Cardiac muscle cell (in vitro differentiated cells and primary cell): Measurements from ENCODE around the gene CNTFR. TPM values are rescaled to one million over a fixed set of nuclear protein-coding genes. Genes with fewer than 3 reads are reported as not detected.

Source experiments
- DNase-seq, 2 donors: peaks; one replicate each; pipeline versions ENCODE4 v3.0.0 to v3.0.0-alpha.2; 2010 to 2017; ENCODE audit warnings: low read depth in 1 of 2, low spot score in 1 of 2
- H3K27ac ChIP-seq: fragments of 200-600 bp; sonication (generic); 2 replicates; pipeline ENCODE4 v1.5.1; 2016
- H3K27me3 ChIP-seq: fragments of 200-600 bp; sonication (generic); 2 replicates; pipeline ENCODE4 v1.6.0; 2016; ENCODE audit warnings: control low read depth
- H3K36me3 ChIP-seq: fragments of 200-600 bp; sonication (generic); 2 replicates; pipeline ENCODE4 v1.5.1; 2016; ENCODE audit warnings: control low read depth
- H3K4me1 ChIP-seq: fragments of 200-600 bp; sonication (generic); 2 replicates; pipeline ENCODE4 v1.8.1; 2017; ENCODE audit warnings: low read depth, mild to moderate bottlenecking, mixed run types
- H3K4me3 ChIP-seq: fragments of 200-600 bp; sonication (generic); 2 replicates; pipeline ENCODE4 v1.5.1; 2016; ENCODE audit warnings: mild to moderate bottlenecking
- H3K9me3 ChIP-seq: fragments of 200-600 bp; sonication (generic); 2 replicates; pipeline ENCODE4 v1.5.1; 2017; ENCODE audit warnings: low read depth, mild to moderate bottlenecking, control low read depth
- polyA plus RNA-seq: library from polyadenylated mRNA; unstranded; fragments of >200 nt; fragmentation: Nextera tagmentation; extraction: Ambion mirVana; gene quantifications from 2 replicates; pipeline ENCODE4 v1.2.1, GENCODE V29; 2016
- total RNA-seq: library from RNA; depleted of rRNA; stranded (reverse); fragments of >200 nt; gene quantifications from 2 replicates; pipeline ENCODE4 v1.2.3, GENCODE V29; 2016
- TF ChIP-seq, protein P1 (sequence below): IDR thresholded peaks from 2 replicates; pipeline ENCODE4 v1.5.1; 2012; ENCODE audit warnings: low read depth, mild to moderate bottlenecking, low read length

The CNTFR gene
- total and polyA plus RNA-seq, 2 experiments from 2014 or later, result 15.5 to 29.8 TPM

DNA sequence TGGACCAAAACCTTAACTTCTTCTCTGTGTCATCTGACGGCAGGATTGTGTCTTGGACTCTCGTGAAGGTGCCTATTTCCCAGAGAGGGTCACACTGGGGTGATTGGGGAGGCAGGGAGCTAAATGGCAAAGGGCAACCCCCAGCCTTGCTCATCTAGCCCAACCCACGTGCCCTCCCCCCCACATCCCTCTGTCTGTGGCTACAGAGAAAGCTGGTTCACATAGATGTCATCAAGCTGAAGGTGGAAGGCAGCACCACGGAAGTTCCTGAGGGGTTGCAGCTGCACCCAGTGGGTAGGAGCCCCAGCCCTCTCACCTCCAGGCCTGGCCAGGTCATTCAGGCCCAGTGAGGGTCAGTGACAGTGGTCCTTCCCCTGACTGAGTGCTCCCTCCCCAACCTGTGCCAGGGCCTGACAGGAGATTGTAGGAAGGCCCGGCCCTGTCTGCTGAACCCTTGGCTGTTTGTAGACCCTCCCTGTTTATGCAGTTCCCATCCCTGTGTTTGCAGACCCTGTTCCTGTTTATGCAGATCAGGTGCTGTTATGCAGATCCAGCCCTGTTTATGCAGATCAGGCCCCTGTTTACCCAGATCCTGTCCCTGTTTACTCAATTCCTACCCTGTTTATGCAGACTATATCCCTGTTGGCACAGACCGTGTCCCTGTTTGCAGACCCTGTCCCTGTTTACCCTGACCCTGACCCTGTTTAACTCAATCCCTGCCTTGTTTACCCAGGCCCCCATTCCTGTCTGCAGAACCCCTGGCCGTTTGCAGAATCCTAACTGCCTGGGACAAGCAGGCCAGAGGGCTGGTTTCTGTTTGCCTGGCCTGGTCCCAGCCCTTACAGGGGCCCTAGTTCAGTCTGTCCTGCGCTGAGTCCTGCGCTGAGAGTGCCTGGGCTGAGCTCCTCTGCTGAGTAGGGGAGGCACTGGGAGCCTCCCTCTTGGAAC, 77.1 kb downstream of the CNTFR start:
- peak overlapping the region; percentile 44 for H3K27ac ChIP-seq
- DNase-seq, result peak in 1 of 2 donors; percentile 24

DNA sequence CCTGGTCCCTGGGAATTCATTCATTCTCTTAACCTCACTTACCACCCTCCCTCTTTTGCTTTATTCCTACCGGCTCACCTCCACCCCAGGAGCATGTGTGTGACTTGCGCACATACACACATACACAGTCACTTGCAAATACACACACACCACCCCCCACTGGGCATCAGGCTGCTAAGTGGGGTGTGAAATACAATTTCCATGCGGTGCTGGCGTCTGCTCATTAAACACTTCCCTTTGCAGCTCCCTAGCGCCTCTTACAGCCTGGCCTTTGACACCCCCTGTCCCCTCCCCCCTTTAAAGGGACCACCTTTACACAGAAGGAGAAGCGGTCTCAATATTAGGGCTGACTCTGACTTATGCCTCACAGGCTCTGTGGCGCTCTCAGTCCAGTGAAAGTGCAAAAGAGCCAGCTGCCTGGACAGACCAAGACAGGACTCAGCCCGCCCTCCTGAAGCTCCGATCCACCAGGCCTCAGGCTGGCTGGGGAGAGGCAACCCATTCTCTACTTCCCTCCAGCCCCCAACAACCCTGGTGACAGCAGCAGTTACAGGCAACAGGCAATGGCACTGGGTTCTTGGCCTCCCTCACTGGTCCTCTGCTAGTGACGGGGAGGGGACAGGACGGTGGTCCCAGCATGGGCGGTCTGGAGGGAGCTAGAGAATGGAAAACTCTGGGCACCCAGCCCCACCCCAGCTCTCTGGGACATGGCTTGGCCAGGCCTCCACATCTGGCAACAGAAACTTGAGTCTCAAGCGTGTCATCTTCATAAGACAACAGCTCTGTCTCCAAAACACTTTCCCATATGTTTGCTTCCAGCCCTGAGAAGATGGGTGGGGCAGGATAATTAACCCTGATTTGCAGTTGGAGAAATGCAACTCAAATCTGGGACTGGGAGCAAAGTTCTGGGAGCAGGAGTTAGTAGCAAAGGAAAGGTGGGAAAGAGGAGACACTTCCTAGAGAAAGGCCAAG, 78.7 kb downstream of the CNTFR start:
- no peak overlapping the region for H3K27ac ChIP-seq
- no peaks in the 10 kb centered on the region for H3K27me3 ChIP-seq
- no peaks in the 10 kb centered on the region for H3K36me3 ChIP-seq
- no peaks in the 10 kb centered on the region for H3K9me3 ChIP-seq
- TF ChIP-seq, protein P1, sequence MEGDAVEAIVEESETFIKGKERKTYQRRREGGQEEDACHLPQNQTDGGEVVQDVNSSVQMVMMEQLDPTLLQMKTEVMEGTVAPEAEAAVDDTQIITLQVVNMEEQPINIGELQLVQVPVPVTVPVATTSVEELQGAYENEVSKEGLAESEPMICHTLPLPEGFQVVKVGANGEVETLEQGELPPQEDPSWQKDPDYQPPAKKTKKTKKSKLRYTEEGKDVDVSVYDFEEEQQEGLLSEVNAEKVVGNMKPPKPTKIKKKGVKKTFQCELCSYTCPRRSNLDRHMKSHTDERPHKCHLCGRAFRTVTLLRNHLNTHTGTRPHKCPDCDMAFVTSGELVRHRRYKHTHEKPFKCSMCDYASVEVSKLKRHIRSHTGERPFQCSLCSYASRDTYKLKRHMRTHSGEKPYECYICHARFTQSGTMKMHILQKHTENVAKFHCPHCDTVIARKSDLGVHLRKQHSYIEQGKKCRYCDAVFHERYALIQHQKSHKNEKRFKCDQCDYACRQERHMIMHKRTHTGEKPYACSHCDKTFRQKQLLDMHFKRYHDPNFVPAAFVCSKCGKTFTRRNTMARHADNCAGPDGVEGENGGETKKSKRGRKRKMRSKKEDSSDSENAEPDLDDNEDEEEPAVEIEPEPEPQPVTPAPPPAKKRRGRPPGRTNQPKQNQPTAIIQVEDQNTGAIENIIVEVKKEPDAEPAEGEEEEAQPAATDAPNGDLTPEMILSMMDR, result no peak
- no peak overlapping the region for H3K4me3 ChIP-seq
- H3K4me1 ChIP-seq, result peaks cover 25% of the 10 kb centered on the region
- no peak for DNase-seq

More for the DNA sequence above, 77.1 kb downstream of the CNTFR start:
- TF ChIP-seq, protein P1, result no peak
- H3K4me3 ChIP-seq, result no peak overlapping the region
- no peaks in the 10 kb centered on the region for H3K27me3 ChIP-seq
- H3K4me1 ChIP-seq, result peaks cover 25% of the 10 kb centered on the region
- no peaks in the 10 kb centered on the region for H3K9me3 ChIP-seq
- H3K36me3 ChIP-seq, result no peaks in the 10 kb centered on the region

DNA sequence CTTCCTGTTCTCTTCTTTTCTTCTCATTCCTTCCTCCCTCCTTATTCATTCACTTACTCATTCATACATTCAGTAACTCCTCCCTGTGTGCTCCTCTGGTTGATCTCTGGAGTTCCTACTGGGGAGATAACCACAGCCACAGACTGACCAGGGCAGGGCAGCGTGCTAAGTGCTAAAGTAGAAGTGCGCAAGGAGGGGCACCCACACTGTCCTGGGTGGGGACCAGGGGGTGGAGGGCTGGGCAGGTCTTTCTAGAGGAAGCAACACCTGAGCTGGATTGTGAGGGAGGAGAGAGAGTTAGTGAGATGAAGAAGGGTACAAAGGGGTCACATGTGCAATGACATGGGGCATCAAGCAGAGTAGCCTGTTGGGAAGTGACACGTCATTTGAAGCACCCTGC, 80.6 kb downstream of the CNTFR start:
- TF ChIP-seq, protein P1, result no peak
- peaks cover 22% of the 10 kb centered on the region for H3K4me1 ChIP-seq

DNA sequence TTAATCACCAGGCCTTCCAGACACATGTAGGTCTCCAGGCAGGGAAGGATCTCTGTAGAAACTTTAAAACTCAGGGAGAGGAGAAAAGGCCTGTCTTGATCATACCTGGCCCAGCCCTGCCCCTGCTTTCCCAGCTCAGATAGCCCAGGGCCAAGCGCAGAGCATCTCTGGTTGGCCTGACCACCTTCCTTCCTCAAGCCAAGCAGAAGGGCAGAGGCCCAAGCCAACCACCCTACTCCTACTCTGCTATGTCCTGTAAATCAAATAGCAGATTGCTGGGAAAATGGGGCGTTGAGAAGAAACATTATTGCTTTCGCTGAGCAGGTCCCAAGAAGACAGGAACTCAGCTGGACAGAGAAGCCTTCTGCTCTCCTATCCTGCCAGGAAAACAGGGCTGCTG, 81.1 kb downstream of the CNTFR start:
- Histone ChIP-seq H3K36me3 (no peaks in the 10 kb centered on the region), H3K4me3 (no peak overlapping the region), H3K27ac (no peak overlapping the region), H3K9me3 (no peaks in the 10 kb centered on the region), H3K27me3 (no peaks in the 10 kb centered on the region), H3K4me1 (peaks cover 18% of the 10 kb centered on the region)
- no peak for DNase-seq
- TF ChIP-seq, protein P1, result no peak

More for the DNA sequence above, 80.6 kb downstream of the CNTFR start:
- Histone ChIP-seq H3K36me3 (no peaks in the 10 kb centered on the region), H3K9me3 (no peaks in the 10 kb centered on the region), H3K27ac (no peak overlapping the region), H3K4me3 (no peak overlapping the region), H3K27me3 (no peaks in the 10 kb centered on the region)
- DNase-seq, result no peak

DNA sequence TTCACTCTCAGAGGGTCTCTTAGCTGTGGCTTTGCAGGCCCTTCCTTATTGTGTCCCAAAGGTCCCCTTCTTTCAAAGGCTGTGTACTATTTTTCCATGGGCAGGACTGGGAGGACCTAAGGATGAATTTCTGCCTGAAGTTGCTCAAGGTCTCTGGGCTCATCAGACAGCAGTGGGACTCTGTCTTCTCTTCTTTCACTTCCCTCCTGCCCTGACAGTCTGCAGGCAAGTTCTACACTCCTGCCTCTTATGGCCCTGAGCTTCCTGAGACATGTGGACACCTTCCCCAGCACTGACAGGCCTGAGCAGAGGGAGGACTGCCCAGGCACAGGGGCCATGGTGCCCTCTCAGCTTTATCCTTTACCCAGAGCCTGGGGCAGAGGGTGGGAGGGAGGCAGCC, 81.6 kb downstream of the CNTFR start:
- Histone ChIP-seq H3K27ac (no peak overlapping the region), H3K4me3 (no peak overlapping the region)
- TF ChIP-seq, protein P1, result no peak

More for the DNA sequence above, 81.6 kb downstream of the CNTFR start:
- H3K9me3 ChIP-seq, result no peaks in the 10 kb centered on the region
- H3K36me3 ChIP-seq, result no peaks in the 10 kb centered on the region
- no peaks in the 10 kb centered on the region for H3K27me3 ChIP-seq
- peaks cover 13% of the 10 kb centered on the region for H3K4me1 ChIP-seq
- DNase-seq, result no peak
